GM12874 (cell line): Measurements from ENCODE around the gene COMMD2.

Experiments used
- TF ChIP-seq, protein P1 (sequence below): IDR thresholded peaks from 2 replicates; pipeline ENCODE4 v1.5.1; 2011; ENCODE audit warnings: low read depth, mild to moderate bottlenecking, control low read depth, low read length, moderate library complexity; ENCODE audit not compliant: insufficient read depth

Gene COMMD2

DNA sequence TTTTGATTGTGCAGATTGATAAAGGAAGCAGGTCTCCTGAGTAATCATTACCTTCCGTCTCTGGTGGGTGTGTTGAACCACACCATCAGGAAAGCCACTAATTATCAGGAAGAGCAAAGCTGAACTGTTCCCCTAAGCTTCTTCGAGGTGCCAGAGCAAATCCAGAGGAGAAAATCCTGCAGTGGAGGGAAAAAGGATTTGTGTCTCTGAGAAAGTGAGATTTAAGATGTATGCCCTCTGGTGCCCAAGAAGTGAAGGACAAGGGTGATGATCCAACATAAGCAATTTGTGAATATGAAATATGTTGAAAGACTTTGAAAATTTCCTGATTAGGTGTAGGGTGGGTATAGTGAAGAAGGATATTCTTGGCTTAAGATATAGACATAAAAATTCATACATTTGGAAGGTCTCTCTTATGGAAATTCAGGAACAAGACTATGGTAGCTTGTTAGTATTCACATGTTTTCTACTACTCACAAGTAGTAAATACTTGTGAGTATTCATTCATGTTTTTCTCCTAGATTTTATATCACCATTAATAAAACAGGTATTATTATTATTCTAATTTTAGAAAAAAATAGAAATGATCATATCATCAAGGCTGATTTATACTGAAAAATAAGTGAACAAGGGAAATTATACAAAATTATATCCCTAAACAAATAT is 34.8 kb downstream of the COMMD2 start:
- TF ChIP-seq, protein P1, sequence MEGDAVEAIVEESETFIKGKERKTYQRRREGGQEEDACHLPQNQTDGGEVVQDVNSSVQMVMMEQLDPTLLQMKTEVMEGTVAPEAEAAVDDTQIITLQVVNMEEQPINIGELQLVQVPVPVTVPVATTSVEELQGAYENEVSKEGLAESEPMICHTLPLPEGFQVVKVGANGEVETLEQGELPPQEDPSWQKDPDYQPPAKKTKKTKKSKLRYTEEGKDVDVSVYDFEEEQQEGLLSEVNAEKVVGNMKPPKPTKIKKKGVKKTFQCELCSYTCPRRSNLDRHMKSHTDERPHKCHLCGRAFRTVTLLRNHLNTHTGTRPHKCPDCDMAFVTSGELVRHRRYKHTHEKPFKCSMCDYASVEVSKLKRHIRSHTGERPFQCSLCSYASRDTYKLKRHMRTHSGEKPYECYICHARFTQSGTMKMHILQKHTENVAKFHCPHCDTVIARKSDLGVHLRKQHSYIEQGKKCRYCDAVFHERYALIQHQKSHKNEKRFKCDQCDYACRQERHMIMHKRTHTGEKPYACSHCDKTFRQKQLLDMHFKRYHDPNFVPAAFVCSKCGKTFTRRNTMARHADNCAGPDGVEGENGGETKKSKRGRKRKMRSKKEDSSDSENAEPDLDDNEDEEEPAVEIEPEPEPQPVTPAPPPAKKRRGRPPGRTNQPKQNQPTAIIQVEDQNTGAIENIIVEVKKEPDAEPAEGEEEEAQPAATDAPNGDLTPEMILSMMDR = peak; percentile 54; the same call in 1 of the 2 replicates

DNA sequence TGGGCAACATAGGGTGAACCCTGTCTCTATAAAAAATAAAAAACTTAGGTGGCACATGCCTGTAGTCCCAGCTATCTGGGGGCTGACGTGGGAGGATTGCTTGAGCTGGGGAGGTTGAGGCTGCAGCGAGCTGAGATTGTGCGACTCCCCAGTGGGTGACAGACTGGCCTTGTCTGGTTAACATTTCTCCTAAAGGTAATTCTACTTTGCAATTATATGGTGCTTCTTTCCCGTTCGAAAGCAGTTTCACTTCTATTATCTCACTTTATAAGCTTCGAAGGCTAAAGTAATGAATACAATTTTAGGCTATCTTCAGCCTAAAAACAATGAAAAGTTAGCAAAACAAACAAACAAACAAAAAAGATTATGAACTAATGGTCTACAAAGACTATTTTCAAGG is 35.3 kb downstream of the COMMD2 start:
- TF ChIP-seq, protein P1 = no peak

DNA sequence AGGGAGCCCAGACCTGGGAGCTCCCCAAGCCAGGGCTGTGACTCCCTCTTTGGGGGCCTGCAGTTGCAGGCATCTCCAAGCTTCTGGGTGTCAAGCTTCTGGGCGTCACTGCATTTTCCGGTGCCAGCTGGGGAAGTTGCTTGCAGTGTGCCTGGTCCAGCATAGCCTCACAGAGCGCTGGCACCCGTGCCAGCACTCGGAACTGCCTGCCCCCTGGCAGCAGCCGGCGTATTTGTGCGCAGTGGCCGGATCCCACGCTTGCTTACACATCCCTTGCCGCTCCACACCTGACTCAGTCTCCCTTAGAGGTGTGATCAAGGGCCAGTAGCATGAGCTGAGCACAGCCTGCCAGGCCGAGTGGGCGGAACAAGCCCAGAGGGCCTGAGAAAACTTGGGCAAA is 37.0 kb downstream of the COMMD2 start:
- TF ChIP-seq, protein P1 = no peak

DNA sequence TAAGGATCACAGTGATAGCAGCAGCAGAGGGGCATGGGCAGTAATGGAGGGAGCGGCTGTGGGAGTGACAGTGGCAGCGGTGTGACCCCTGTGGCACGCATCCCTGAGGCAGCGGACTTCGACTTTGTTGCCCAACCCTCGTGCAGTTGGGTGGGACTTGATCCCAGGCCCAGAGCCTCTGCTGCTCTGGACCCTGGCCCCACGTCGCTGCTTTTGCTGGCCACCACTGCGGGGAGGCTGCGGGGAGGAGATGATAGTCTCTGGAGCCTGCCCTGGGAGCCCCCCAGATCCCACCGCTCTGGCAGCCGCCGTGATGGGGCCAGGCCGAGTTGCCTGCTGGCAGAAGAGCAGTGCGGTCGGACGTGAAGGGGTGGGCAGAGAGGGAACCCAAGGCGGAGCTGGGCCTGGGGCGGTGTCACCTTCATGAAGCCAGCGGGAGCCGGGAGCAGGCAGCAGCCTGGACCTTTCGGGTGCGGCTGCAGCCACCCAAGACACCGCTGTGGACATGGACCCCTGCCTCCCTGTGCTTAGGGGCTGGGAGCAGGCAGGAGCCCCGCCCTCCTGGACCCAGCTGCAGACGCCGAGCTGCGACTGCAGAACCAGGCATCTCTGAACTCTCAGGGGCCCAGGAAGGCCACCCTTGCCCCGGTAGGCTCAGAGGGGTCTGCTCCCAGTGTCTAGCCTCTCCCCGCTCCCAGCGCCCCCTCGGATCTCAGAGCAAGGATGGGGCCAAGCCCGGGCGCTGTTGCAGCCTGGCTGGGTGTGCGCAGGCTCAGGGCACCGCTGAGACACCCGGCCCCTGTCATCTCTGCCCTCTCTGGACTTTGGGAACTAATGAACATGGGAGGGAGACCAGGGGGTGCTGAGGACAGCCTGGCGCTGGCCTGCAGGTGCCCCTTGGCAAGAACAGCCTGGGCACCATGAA is 38.3 kb downstream of the COMMD2 start:
- TF ChIP-seq, protein P1 = no peak

DNA sequence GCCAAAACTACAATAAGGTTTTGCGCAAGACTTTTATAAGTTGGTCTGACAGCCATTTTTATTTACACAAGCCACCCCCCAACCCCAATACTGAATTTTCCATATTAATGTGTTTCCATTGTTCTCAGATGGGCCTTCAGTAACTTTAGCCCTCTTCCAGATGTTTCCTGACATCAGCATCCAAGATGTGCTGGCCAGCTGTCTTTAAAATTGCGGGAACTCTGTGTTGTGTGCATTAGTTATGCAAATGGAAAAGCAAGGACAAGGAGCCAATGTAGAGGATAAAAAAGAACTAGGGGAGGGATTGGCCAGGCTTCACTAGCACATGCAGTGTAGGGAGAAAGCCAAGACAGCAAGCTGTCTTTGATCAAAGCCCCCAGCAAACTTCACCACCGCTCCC is 45.4 kb downstream of the COMMD2 start:
- TF ChIP-seq, protein P1 = no peak

DNA sequence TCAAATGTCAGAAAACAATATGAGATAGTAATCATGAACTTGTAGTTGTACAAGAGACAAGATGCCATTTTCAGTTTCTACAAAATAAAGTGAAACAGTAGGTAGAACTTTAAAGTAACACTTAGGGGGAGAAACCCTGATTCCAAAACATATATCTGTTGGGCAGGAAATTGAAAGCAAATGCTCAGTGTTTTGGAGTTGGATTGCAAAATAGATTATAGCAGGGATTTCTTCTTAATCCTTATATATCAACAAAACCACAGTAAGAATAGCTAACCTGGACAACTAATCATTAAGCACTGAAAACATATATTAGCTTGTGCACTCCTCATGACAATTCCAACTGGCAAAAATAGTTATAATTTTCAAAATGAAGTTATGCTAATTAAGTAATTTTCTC is 46.9 kb downstream of the COMMD2 start:
- TF ChIP-seq, protein P1 = no peak

DNA sequence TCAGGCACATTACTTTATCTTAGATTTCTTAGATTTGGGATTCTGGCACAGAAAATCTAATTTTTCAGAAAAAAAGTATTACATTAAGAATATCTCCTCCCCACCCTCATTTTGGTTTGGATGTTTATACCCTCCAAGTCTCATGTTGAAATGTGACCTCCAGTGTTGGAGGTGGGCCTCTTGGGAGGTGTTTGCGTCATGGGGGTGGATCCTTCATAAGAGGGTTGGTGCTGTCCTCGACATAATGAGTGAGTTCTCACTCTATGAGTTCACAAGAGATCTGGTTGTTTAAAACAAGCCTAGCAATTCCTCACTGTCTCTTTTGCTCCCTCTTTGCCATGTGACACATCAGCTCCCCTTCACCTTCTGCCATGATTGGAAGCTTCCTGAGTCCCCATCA is 48.8 kb downstream of the COMMD2 start:
- TF ChIP-seq, protein P1 = no peak
